HEK293 (cell line): ENCODE measurements around the gene FPGS.

ENCODE experiments used
- CTCF ChIA-PET: fragments of 350-600 bp; formaldehyde crosslinking; extraction: SDS; loops from one replicate; lab custom pipeline; 2021; ENCODE audit warnings: antibody characterized with exemption; lab: Yijun Ruan, JAX
- POLR2A ChIA-PET: fragments of 300-600 bp; formaldehyde crosslinking; extraction: SDS; loops from one replicate; lab custom pipeline; 2020; ENCODE audit warnings: antibody characterized with exemption, inconsistent platforms; lab: Yijun Ruan, JAX
- H3K27ac ChIP-seq: fragments of 200-500 bp; sonication (Bioruptor generic); 2 replicates; pipeline ENCODE4 v1.5.1; 2014; ENCODE audit warnings: low read depth, low read length, control low read depth, inconsistent platforms; ENCODE audit errors: extremely low read depth
- H3K36me3 ChIP-seq, 2 experiments: fragments of 200-500 bp in 1 of 2; sonication (Bioruptor generic) in 1 of 2; 1 replicate in 1 of 2; 2 replicates in 1 of 2; pipeline ENCODE4 v1.5.1; 2014 to 2017; ENCODE audit warnings: inconsistent platforms in 2 of 2, low read length in 2 of 2; ENCODE audit not compliant: control insufficient read depth in 2 of 2, insufficient read depth in 1 of 2
- H3K4me1 ChIP-seq: fragments of 200-500 bp; sonication (Bioruptor generic); 2 replicates; pipeline ENCODE4 v1.5.1; 2014; ENCODE audit warnings: mild to moderate bottlenecking, low read length, inconsistent platforms; ENCODE audit not compliant: control insufficient read depth, insufficient read depth
- H3K4me3 ChIP-seq: 2 replicates; pipeline ENCODE4 v1.5.1; 2011; ENCODE audit warnings: low read depth, mild to moderate bottlenecking, control low read depth, low read length, moderate library complexity
- H3K9me3 ChIP-seq: fragments of 200-500 bp; sonication (Bioruptor generic); 2 replicates; pipeline ENCODE4 v1.5.1; 2014; ENCODE audit warnings: low read depth, low read length, inconsistent platforms; ENCODE audit not compliant: control insufficient read depth, insufficient read depth
- GLIS2 ChIP-seq: fragments of 450-650 bp; formaldehyde crosslinking; IDR thresholded peaks from 2 replicates; pipeline ENCODE4 v1.5.1; 2016; ENCODE audit warnings: missing biosample characterization, missing genetic modification characterization
- HOXC10 ChIP-seq: sonication (generic); formaldehyde crosslinking; IDR thresholded peaks from 2 replicates; pipeline ENCODE4 v1.8.1; 2023; ENCODE audit warnings: mild to moderate bottlenecking, missing genetic modification reagents
- HOXD13 ChIP-seq: sonication (generic); formaldehyde crosslinking; IDR thresholded peaks from 2 replicates; pipeline ENCODE4 v1.8.0; 2022; ENCODE audit warnings: missing genetic modification reagents, borderline replicate concordance
- KLF16 ChIP-seq: fragments of 450-650 bp; formaldehyde crosslinking; IDR thresholded peaks from 2 replicates; pipeline ENCODE4 v1.5.1; 2017; ENCODE audit warnings: missing biosample characterization, missing genetic modification characterization
- KLF9 ChIP-seq: fragments of 450-650 bp; formaldehyde crosslinking; IDR thresholded peaks from 2 replicates; pipeline ENCODE4 v1.5.1; 2016; ENCODE audit warnings: missing biosample characterization, missing genetic modification characterization, low read depth
- MYNN ChIP-seq: fragments of 450-650 bp; formaldehyde crosslinking; IDR thresholded peaks from 2 replicates; pipeline ENCODE4 v1.5.1; 2016; ENCODE audit warnings: missing biosample characterization, missing genetic modification characterization, borderline replicate concordance
- PBX3 ChIP-seq: sonication (generic); formaldehyde crosslinking; IDR thresholded peaks from 2 replicates; pipeline ENCODE4 v1.8.1; 2022; ENCODE audit warnings: mild to moderate bottlenecking, moderate library complexity, missing genetic modification reagents
- RBAK ChIP-seq: fragments of 450-650 bp; formaldehyde crosslinking; IDR thresholded peaks from 2 replicates; pipeline ENCODE4 v1.5.1; 2016; ENCODE audit warnings: missing biosample characterization, missing genetic modification characterization
- SALL2 ChIP-seq: fragments of 450-650 bp; formaldehyde crosslinking; IDR thresholded peaks from 2 replicates; pipeline ENCODE4 v1.5.0; 2017; ENCODE audit warnings: missing biosample characterization, mild to moderate bottlenecking, missing genetic modification characterization, borderline replicate concordance
- SCRT2 ChIP-seq: fragments of 450-650 bp; formaldehyde crosslinking; IDR thresholded peaks from 2 replicates; pipeline ENCODE4 v1.5.1; 2016; ENCODE audit warnings: missing biosample characterization, missing genetic modification characterization
- TRIM28 ChIP-seq: IDR thresholded peaks from 2 replicates; pipeline ENCODE4 v1.6.1; 2011; ENCODE audit warnings: low read length, control low read depth, borderline replicate concordance
- ZBTB44 ChIP-seq: fragments of 450-650 bp; IDR thresholded peaks from 2 replicates; pipeline ENCODE4 v1.5.1; 2018; ENCODE audit warnings: missing biosample characterization, mild to moderate bottlenecking, missing genetic modification characterization
- ZFHX2 ChIP-seq: fragments of 450-650 bp; formaldehyde crosslinking; conservative IDR thresholded peaks from 2 replicates; pipeline ENCODE4 v1.5.1; 2016; ENCODE audit warnings: missing biosample characterization, missing genetic modification characterization
- ZFP69B ChIP-seq: fragments of 450-650 bp; formaldehyde crosslinking; IDR thresholded peaks from 2 replicates; pipeline ENCODE4 v1.5.1; 2016; ENCODE audit warnings: missing biosample characterization, missing genetic modification characterization
- ZNF155 ChIP-seq: fragments of 450-650 bp; formaldehyde crosslinking; IDR thresholded peaks from 2 replicates; pipeline ENCODE4 v1.5.1; 2016; ENCODE audit warnings: missing biosample characterization, missing genetic modification characterization
- ZNF266 ChIP-seq: fragments of 450-650 bp; formaldehyde crosslinking; IDR thresholded peaks from 2 replicates; pipeline ENCODE4 v1.5.1; 2016; ENCODE audit warnings: missing biosample characterization, missing genetic modification characterization, low read depth
- ZNF530 ChIP-seq: fragments of 450-650 bp; formaldehyde crosslinking; IDR thresholded peaks from 2 replicates; pipeline ENCODE4 v1.5.1; 2016; ENCODE audit warnings: low read depth, missing biosample characterization, missing genetic modification characterization
- ZNF549 ChIP-seq: fragments of 450-650 bp; IDR thresholded peaks from 2 replicates; pipeline ENCODE4 v1.5.1; 2018; ENCODE audit warnings: missing biosample characterization, missing genetic modification characterization, mild to moderate bottlenecking, inconsistent platforms, moderate library complexity
- ZNF596 ChIP-seq: fragments of 450-650 bp; IDR thresholded peaks from 2 replicates; pipeline ENCODE4 v1.5.0; 2018; ENCODE audit warnings: missing biosample characterization, mild to moderate bottlenecking, missing genetic modification characterization, moderate library complexity
- ZNF623 ChIP-seq: fragments of 450-650 bp; formaldehyde crosslinking; IDR thresholded peaks from 2 replicates; pipeline ENCODE4 v1.5.1; 2016; ENCODE audit warnings: missing biosample characterization, missing genetic modification characterization
- ZNF624 ChIP-seq: fragments of 450-650 bp; formaldehyde crosslinking; IDR thresholded peaks from 2 replicates; pipeline ENCODE4 v1.5.1; 2017; ENCODE audit warnings: missing biosample characterization, missing genetic modification characterization
- ZNF701 ChIP-seq: fragments of 450-650 bp; formaldehyde crosslinking; IDR thresholded peaks from 2 replicates; pipeline ENCODE4 v1.5.1; 2016; ENCODE audit warnings: missing biosample characterization, missing genetic modification characterization
- ZNF704 ChIP-seq: fragments of 450-650 bp; formaldehyde crosslinking; IDR thresholded peaks from 2 replicates; pipeline ENCODE4 v1.5.1; 2016; ENCODE audit warnings: missing biosample characterization, missing genetic modification characterization
- TF ChIP-seq, protein P1 (sequence below): IDR thresholded peaks from 2 replicates; pipeline ENCODE4 v1.6.1; 2011; ENCODE audit warnings: mild to moderate bottlenecking, low read depth, low read length, borderline replicate concordance
- TF ChIP-seq, protein P2 (sequence below): fragments of 450-650 bp; formaldehyde crosslinking; IDR thresholded peaks from 2 replicates; pipeline ENCODE4 v1.5.1; 2016; ENCODE audit warnings: missing biosample characterization, missing genetic modification characterization
- TF ChIP-seq, protein P3 (sequence below): fragments of 450-650 bp; formaldehyde crosslinking; IDR thresholded peaks from 2 replicates; pipeline ENCODE4 v1.5.1; 2016; ENCODE audit warnings: missing biosample characterization, missing genetic modification characterization

The FPGS gene

DNA sequence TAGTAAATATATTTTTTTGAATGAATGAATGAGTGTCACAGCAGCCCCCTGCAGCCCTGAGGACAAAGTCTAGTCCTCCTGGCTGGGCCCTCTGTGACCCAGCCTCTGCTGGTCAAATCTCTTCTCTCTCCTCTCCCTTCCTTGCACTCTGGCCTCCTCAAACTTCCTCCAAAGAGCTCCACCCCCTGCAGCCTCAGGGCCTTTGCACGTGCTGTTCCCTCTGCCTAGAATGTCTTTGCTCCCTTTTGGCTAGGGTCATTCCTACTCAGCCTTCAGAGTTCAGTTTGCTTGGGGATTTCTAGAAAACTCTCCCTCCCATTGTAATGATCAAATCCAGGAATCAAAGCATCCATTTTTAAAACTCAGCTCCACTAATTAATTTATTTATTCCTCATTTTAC is 37.3 kb upstream of the FPGS start:
- CTCF ChIA-PET, result interaction anchor here (0.5 to 2.4 kb wide), 6 partner anchors 19 to 175 kb away, joined by 3 to 13 read pairs (median 5); partner anchors contain the start of gene TOR2A
- no peak overlapping the region for H3K27ac ChIP-seq
- H3K4me3 ChIP-seq, result no peak overlapping the region
- H3K9me3 ChIP-seq, result no peaks in the 10 kb centered on the region
- POLR2A ChIA-PET, result no interaction called here
- H3K36me3 ChIP-seq, result no peaks in the 10 kb centered on the region
- peak; percentile 97 for TF ChIP-seq ZNF623 (tag by site-specific recombination)
- no peak for TF ChIP-seq ZFHX2 (tag by site-specific recombination)
- no peaks in the 10 kb centered on the region for H3K4me1 ChIP-seq

DNA sequence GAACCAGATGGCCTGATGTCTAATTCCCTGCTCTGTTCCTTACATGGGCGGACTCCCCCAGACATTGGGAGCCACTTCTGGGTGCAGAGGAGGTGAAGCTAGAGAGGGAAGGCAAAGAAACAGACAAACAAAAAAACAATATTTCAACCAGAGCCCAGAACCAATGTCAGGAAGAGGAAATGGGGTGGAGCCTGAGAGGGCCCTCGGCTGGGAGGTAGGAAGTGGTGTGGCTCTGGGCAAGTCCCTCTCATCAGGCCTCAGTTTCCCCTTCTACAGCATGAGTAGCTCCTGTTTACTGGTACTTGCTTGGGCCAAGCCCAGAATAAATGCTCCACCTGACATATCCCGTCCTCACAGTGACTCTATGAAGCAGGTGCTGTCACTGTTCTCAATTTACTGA is 35.3 kb upstream of the FPGS start:
- Histone ChIP-seq H3K27ac (no peak overlapping the region), H3K36me3 (no peaks in the 10 kb centered on the region), H3K9me3 (no peaks in the 10 kb centered on the region), H3K4me1 (no peaks in the 10 kb centered on the region), H3K4me3 (no peak overlapping the region)
- POLR2A ChIA-PET, result interaction anchor here (1.4 kb wide), 1 partner anchor 27 kb away, joined by 4 read pairs; no protein-coding TSS in a partner anchor
- TF ChIP-seq ZFP69B (tag by site-specific recombination), result no peak
- no peak for TF ChIP-seq ZBTB44 (tag by site-specific recombination)
- no peak for TF ChIP-seq ZNF596 (tag by site-specific recombination)
- no peak for TF ChIP-seq HOXD13 (CRISPR knock-in tag)
- TF ChIP-seq KLF9, result no peak
- no peak for TF ChIP-seq TRIM28
- no peak for TF ChIP-seq ZNF266
- no peak for TF ChIP-seq KLF16 (tag by site-specific recombination)
- TF ChIP-seq RBAK (tag by site-specific recombination), result no peak
- no peak for TF ChIP-seq ZNF155 (tag by site-specific recombination)
- no peak for TF ChIP-seq HOXC10 (CRISPR knock-in tag)
- no peak for TF ChIP-seq PBX3
- TF ChIP-seq SCRT2 (tag by site-specific recombination), result no peak
- no peak for TF ChIP-seq GLIS2 (tag by site-specific recombination)
- TF ChIP-seq, protein P1, sequence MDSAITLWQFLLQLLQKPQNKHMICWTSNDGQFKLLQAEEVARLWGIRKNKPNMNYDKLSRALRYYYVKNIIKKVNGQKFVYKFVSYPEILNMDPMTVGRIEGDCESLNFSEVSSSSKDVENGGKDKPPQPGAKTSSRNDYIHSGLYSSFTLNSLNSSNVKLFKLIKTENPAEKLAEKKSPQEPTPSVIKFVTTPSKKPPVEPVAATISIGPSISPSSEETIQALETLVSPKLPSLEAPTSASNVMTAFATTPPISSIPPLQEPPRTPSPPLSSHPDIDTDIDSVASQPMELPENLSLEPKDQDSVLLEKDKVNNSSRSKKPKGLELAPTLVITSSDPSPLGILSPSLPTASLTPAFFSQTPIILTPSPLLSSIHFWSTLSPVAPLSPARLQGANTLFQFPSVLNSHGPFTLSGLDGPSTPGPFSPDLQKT, result no peak
- CTCF ChIA-PET, result interaction anchor here (0.7 to 3.1 kb wide), 7 partner anchors 9 to 153 kb away, joined by 3 to 14 read pairs (median 4); partner anchors contain the start of genes CDK9 and TOR2A

DNA sequence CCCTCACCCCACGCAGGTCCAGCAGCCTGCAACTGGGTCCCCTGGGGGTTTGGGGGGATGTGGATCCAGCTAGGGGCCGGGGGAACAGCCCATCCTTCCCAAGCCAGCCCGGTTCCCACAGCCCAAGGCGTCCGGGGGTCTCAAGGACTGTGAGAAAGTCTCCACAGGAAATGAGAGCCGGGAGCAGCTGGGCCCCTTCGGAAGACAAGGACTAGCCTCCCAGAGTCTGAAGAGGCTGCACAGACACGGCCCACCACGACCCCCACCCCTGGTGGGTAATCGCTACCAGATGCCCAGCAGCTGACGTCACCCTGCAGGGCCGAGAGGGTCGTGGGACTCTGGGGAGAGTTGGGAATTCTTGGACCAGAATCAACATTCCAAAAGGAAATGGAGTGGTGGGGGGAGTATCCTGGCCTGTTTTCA is 34.8 kb upstream of the FPGS start:
- ChIA-PET CTCF (interaction anchor here (0.8 to 3.1 kb wide), 4 partner anchors 10 to 102 kb away, joined by 3 to 14 read pairs (median 4); partner anchors contain the start of genes CDK9 and TOR2A), POLR2A (interaction anchor here (1.4 kb wide), 1 partner anchor 27 kb away, joined by 4 read pairs; no protein-coding TSS in a partner anchor)
- H3K36me3 ChIP-seq, result no peaks in the 10 kb centered on the region
- no peak overlapping the region for H3K27ac ChIP-seq
- H3K4me1 ChIP-seq, result no peaks in the 10 kb centered on the region
- H3K4me3 ChIP-seq, result no peak overlapping the region
- no peaks in the 10 kb centered on the region for H3K9me3 ChIP-seq
- TF ChIP-seq ZNF701 (no peak), MYNN (tag by site-specific recombination) (no peak), ZNF596 (tag by site-specific recombination) (no peak), ZNF624 (no peak), ZNF549 (tag by site-specific recombination) (no peak), ZNF704 (tag by site-specific recombination) (no peak), TRIM28 (no peak), ZNF530 (tag by site-specific recombination) (no peak), SALL2 (tag by site-specific recombination) (no peak), ZNF266 (no peak)
- TF ChIP-seq, protein P2, sequence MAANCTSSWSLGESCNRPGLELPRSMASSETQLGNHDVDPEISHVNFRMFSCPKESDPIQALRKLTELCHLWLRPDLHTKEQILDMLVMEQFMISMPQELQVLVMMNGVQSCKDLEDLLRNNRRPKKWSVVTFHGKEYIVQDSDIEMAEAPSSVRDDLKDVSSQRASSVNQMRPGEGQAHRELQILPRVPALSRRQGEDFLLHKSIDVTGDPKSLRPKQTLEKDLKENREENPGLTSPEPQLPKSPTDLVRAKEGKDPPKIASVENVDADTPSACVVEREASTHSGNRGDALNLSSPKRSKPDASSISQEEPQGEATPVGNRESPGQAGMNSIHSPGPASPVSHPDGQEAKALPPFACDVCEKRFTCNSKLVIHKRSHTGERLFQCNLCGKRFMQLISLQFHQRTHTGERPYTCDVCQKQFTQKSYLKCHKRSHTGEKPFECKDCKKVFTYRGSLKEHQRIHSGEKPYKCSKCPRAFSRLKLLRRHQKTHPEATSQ (tag by site-specific recombination), result no peak
- TF ChIP-seq, protein P3, sequence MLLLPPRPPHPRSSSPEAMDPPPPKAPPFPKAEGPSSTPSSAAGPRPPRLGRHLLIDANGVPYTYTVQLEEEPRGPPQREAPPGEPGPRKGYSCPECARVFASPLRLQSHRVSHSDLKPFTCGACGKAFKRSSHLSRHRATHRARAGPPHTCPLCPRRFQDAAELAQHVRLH (tag by site-specific recombination), result no peak
